GM19438 (cell line): Measurements from ENCODE around the gene NEDD4L.
"Not testable (repeated sequence)": the region's sequence is repeated elsewhere in the genome, so short reads cannot be mapped to it uniquely, and the experiment has no call there.

Source experiments
- ATAC-seq: cut with Tn5 transposase; IDR thresholded peaks from one replicate; pipeline ENCODE4 v1.9.1; 2021; ENCODE audit warnings: low read depth; ENCODE audit not compliant: unreplicated experiment

Gene NEDD4L

GRCh38 chr18:58050963-58051362, 6.9 kb downstream of the NEDD4L start:
- not testable (repeated sequence) for ATAC-seq

GRCh38 chr18:58051765-58052460, 7.9 kb downstream of the NEDD4L start:
- ATAC-seq, result no peak

- no peak for ATAC-seq
Observed at GRCh38 chr18:58052960-58053359, 8.9 kb downstream of the NEDD4L start.

GRCh38 chr18:58054041-58054781, 10.2 kb downstream of the NEDD4L start:
- ATAC-seq, result no peak

GRCh38 chr18:58055890-58056558, 12.0 kb downstream of the NEDD4L start:
- ATAC-seq, result no peak

- no peak for ATAC-seq
Observed at GRCh38 chr18:58056852-58057251, 12.8 kb downstream of the NEDD4L start.

- ATAC-seq, result no peak
Observed at GRCh38 chr18:58057291-58057965, 13.4 kb downstream of the NEDD4L start.

GRCh38 chr18:58058720-58059119, 14.7 kb downstream of the NEDD4L start:
- ATAC-seq, result no peak

- no peak for ATAC-seq
Observed at GRCh38 chr18:58060254-58060653, 16.2 kb downstream of the NEDD4L start.

GRCh38 chr18:58061349-58061748, 17.3 kb downstream of the NEDD4L start:
- no peak for ATAC-seq

GRCh38 chr18:58064406-58064998, 20.5 kb downstream of the NEDD4L start:
- ATAC-seq, result no peak

- no peak for ATAC-seq
Observed at GRCh38 chr18:58065956-58066355, 21.9 kb downstream of the NEDD4L start.

- ATAC-seq, result no peak
Observed at GRCh38 chr18:58067601-58068000, 23.6 kb downstream of the NEDD4L start.

GRCh38 chr18:58069099-58069498, 25.1 kb downstream of the NEDD4L start:
- no peak for ATAC-seq

- ATAC-seq, result no peak
Observed at GRCh38 chr18:58069721-58070292, 25.8 kb downstream of the NEDD4L start.

- no peak for ATAC-seq
Observed at GRCh38 chr18:58076052-58076451, 32.0 kb downstream of the NEDD4L start.

- no peak for ATAC-seq
Observed at GRCh38 chr18:58077329-58077728, 33.3 kb downstream of the NEDD4L start.

- no peak for ATAC-seq
Observed at GRCh38 chr18:58078889-58079573, 35.0 kb downstream of the NEDD4L start.

- no peak for ATAC-seq
Observed at GRCh38 chr18:58080451-58080850, 36.4 kb downstream of the NEDD4L start.
